ENCODE results near the gene PDE4A.

DNA sequence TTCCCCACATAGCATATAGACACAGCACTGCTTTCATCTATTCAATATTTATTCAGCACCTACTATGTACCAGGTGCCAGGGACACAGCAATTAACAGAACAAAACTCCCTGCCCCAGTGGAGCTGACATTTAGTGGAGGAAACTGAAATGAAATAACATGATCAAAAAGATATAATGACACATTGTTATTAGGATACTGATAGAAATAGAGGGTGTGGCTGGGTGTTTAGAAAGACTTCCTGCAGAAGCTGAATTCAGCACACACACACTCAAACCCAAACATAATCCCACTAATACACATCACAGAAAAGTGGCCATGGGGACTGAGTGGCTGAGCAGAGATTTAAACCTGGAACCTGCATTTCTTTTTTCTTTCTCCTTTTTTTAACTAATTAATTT, 13.2 kb upstream of the PDE4A start:
- no peak for TF ChIP-seq EZH2 (IDR thresholded peaks at IDR 0.05; ENCODE audit: low read depth, low read length, severe bottlenecking)
- no peak for TF ChIP-seq HDAC2 (IDR thresholded peaks at IDR 0.05; ENCODE audit: borderline replicate concordance in 1 of 2, low read depth in 2 of 2, low read length in 2 of 2)
- TF ChIP-seq MAFK (IDR thresholded peaks at IDR 0.05; ENCODE audit: low read depth, low read length), result no peak
- TF ChIP-seq SRF (IDR thresholded peaks at IDR 0.05; ENCODE audit: low read depth, low read length), result no peak
- TF ChIP-seq SIN3A (conservative IDR thresholded peaks at IDR 0.05 in 1 of 2, IDR thresholded peaks at IDR 0.05 in 1 of 2; ENCODE audit: low read depth in 1 of 2, low read length in 2 of 2), result no peak

Data from H1 (cell line).